Measurements from ENCODE around the gene NMNAT3.

NMNAT3 gene

GRCh38 chr3:139677388-139678155, at the start of gene NMNAT3:
NMNAT3 (minus strand) TSS chr3:139677972; CDS start chr3:139627724, 50,248 bp downstream.
- DNase-seq = peak; percentile 69 to 89 (median 81)

GRCh38 chr3:139721370-139721769, 43.6 kb upstream of the NMNAT3 start:
- no peak for DNase-seq

- DNase-seq = no peak
Measured at GRCh38 chr3:139718415-139718814, 40.6 kb upstream of the NMNAT3 start.

GRCh38 chr3:139716908-139717485, 39.2 kb upstream of the NMNAT3 start:
- DNase-seq = no peak

GRCh38 chr3:139715743-139716360, 38.1 kb upstream of the NMNAT3 start:
- DNase-seq = no peak

- DNase-seq = no peak
Measured at GRCh38 chr3:139715166-139715565, 37.4 kb upstream of the NMNAT3 start.

- DNase-seq = no peak
Measured at GRCh38 chr3:139710212-139710611, 32.4 kb upstream of the NMNAT3 start.

GRCh38 chr3:139705631-139706030, 27.9 kb upstream of the NMNAT3 start:
- no peak for DNase-seq

GRCh38 chr3:139696314-139696604, 18.5 kb upstream of the NMNAT3 start:
- DNase-seq = no peak

- DNase-seq = no peak
Measured at GRCh38 chr3:139695426-139696313, 17.9 kb upstream of the NMNAT3 start.

- no peak for DNase-seq
Measured at GRCh38 chr3:139695007-139695406, 17.2 kb upstream of the NMNAT3 start.

GRCh38 chr3:139694542-139694941, 16.8 kb upstream of the NMNAT3 start:
- DNase-seq = no peak

GRCh38 chr3:139691619-139692018, 13.8 kb upstream of the NMNAT3 start:
- DNase-seq = no peak

GRCh38 chr3:139689708-139690228, 12.0 kb upstream of the NMNAT3 start:
- DNase-seq = no peak

- no peak for DNase-seq
Measured at GRCh38 chr3:139689122-139689521, 11.3 kb upstream of the NMNAT3 start.

GRCh38 chr3:139687431-139687830, 9.7 kb upstream of the NMNAT3 start:
- no peak for DNase-seq

GRCh38 chr3:139686624-139687023, 8.9 kb upstream of the NMNAT3 start:
- no peak for DNase-seq

GRCh38 chr3:139686206-139686605, 8.4 kb upstream of the NMNAT3 start:
- no peak for DNase-seq

- no peak for DNase-seq
Measured at GRCh38 chr3:139679220-139679775, 1.5 kb upstream of the NMNAT3 start.

GRCh38 chr3:139676632-139677387, 962 bp downstream of the NMNAT3 start:
- no peak for DNase-seq

GRCh38 chr3:139676108-139676507, 1.7 kb downstream of the NMNAT3 start:
- no peak for DNase-seq

- DNase-seq = no peak
Measured at GRCh38 chr3:139675327-139675726, 2.4 kb downstream of the NMNAT3 start.

Data from stimulated activated naive CD4-positive, alpha-beta T cell (primary cell).